Measurements from ENCODE around the gene CHCHD3.

CHCHD3 gene

GRCh38 chr7:133109816-133110215 is 27.9 kb upstream of the CHCHD3 start:
- TF ChIP-seq, protein P1, sequence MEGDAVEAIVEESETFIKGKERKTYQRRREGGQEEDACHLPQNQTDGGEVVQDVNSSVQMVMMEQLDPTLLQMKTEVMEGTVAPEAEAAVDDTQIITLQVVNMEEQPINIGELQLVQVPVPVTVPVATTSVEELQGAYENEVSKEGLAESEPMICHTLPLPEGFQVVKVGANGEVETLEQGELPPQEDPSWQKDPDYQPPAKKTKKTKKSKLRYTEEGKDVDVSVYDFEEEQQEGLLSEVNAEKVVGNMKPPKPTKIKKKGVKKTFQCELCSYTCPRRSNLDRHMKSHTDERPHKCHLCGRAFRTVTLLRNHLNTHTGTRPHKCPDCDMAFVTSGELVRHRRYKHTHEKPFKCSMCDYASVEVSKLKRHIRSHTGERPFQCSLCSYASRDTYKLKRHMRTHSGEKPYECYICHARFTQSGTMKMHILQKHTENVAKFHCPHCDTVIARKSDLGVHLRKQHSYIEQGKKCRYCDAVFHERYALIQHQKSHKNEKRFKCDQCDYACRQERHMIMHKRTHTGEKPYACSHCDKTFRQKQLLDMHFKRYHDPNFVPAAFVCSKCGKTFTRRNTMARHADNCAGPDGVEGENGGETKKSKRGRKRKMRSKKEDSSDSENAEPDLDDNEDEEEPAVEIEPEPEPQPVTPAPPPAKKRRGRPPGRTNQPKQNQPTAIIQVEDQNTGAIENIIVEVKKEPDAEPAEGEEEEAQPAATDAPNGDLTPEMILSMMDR (IDR thresholded peaks at IDR 0.05; ENCODE audit: insufficient read depth, low read depth, low read length, missing control alignments) = no peak
- DNase-seq (ENCODE audit: low read depth) = no peak
- no peak overlapping the region for H3K4me3 ChIP-seq (ENCODE audit: low read depth, low read length)

- H3K4me3 ChIP-seq (ENCODE audit: low read depth, low read length) = no peak overlapping the region
- no peak for DNase-seq (ENCODE audit: low read depth)
- TF ChIP-seq, protein P1 (IDR thresholded peaks at IDR 0.05; ENCODE audit: insufficient read depth, low read depth, low read length, missing control alignments) = no peak
Measured at GRCh38 chr7:133108023-133108422, 26.1 kb upstream of the CHCHD3 start.

- H3K4me3 ChIP-seq (ENCODE audit: low read depth, low read length) = no peak overlapping the region
- TF ChIP-seq, protein P1 (IDR thresholded peaks at IDR 0.05; ENCODE audit: insufficient read depth, low read depth, low read length, missing control alignments) = no peak
- DNase-seq (ENCODE audit: low read depth) = no peak
Measured at GRCh38 chr7:133102276-133103060, 20.6 kb upstream of the CHCHD3 start.

DNA sequence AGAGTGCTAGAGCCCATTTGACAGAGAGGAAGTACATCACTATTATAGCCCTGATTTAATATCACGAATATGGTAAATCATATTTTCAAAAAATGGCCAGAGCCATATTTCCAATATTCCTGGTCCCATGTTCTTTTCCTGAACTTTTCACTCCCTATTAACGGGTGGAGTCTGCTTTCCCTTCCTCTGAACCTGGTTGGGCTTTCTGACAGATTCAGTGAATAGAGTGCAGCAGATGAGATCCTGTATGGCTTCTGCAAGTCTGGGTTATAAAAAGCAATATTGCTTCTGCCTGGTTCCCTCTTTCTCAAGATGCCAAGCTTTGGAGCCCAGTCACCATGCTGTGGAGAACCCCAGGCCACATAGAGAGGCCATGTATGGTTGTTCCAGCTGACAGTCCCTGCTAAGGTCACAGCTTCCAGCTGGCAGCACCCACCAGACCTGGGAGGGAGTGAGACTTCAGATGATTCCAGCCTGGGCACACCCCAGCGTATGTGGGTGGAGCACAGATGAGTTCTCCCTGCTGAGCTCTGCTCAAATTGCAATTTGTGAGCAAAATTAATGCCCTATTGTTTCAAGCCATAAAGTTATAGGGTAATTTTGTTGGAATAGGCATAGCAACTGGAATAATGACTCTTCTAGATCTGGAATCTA is 17.9 kb upstream of the CHCHD3 start:
- no peak overlapping the region for H3K4me3 ChIP-seq (ENCODE audit: low read depth, low read length)
- no peak for DNase-seq (ENCODE audit: low read depth)
- TF ChIP-seq, protein P1 (IDR thresholded peaks at IDR 0.05; ENCODE audit: insufficient read depth, low read depth, low read length, missing control alignments) = no peak

DNA sequence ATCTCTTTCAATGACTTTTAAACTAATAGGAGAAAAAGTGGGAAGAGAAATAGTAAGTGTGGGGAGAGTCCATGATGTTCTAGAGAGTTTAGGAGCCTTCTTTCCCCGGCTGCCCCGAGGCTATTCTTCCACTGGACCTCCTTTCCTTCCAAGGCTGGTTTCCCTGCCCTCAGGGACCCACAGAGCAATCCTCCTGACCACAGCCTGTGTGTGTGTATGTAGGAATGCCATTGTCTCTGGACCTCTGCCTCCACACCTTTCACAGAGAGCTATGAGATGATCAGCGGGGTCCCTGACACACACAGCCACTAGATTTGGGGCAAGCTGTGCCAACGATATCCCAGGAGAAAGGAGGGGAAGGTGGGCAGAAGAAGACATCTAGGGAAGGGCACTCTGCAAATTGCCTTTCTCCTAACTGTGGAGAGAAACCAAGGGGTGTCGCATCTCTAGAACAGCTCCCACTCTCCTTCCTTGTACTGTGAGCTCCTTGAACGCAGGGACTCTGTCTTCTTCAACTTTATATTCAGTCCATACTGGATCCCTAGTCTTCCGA is 13.3 kb upstream of the CHCHD3 start:
- no peak for DNase-seq (ENCODE audit: low read depth)
- no peak overlapping the region for H3K4me3 ChIP-seq (ENCODE audit: low read depth, low read length)
- TF ChIP-seq, protein P1 (IDR thresholded peaks at IDR 0.05; ENCODE audit: insufficient read depth, low read depth, low read length, missing control alignments) = no peak

GRCh38 chr7:133091943-133092464 is 10.1 kb upstream of the CHCHD3 start:
- TF ChIP-seq, protein P1 (IDR thresholded peaks at IDR 0.05; ENCODE audit: insufficient read depth, low read depth, low read length, missing control alignments) = no peak
- H3K4me3 ChIP-seq (ENCODE audit: low read depth, low read length) = no peak overlapping the region

More at GRCh38 chr7:133091943-133092464, 10.1 kb upstream of the CHCHD3 start:
- DNase-seq (ENCODE audit: low read depth) = no peak
